Measurements from ENCODE around the gene MAP6D1.

Gene MAP6D1

DNA sequence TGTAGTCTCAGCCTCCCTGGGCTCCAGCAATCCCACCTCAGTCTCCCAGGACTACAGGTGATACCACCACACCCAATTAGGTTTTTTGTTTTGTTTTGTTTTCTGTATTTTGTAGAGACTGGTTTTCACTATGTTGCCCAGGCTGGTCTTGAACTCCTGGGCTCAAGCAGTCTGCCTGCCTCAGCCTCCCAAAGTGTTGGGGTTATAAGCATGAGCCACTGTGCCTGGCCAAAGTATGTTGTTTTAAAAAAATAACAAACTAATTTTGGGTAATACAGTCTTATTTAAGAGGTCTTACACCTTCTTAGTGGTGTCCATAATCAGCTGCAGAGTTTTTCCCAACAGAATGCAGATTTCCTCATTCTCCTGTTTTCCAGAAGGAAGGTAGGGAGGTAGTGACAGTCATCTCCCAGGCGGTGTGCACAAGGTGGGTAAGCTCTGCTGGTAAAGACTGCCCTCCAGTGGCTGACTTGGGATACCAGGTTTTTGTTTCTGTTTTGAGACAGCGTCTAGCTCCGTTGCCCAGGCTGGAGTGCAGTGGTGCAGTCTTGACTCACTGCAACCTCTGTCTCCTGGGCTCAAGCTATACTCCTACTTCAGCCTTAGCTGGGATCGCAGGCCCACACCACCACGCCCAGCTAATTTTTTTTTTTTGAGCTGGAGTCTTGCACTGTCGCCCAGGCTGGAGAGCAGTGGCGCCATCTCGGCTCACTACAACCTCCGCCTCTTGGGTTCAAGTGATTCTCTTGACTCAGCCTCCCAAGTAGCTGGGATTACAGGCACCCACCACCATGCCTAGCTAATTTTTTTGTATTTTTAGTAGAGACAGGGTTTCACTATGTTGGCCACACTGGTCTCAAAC, 58.4 kb downstream of the MAP6D1 start:
- DNase-seq (ENCODE audit: extremely low read depth, low read depth), result peak; percentile 49
- TF ChIP-seq CTCF (IDR thresholded peaks at IDR 0.05; ENCODE audit: low read depth, low read length, missing control alignments), result peak; percentile 75
- no peak overlapping the region for H3K4me3 ChIP-seq (replicated peaks; ENCODE audit: low read depth, low read length)

GRCh38 chr3:183766107-183766506, 59.3 kb downstream of the MAP6D1 start:
- TF ChIP-seq CTCF (IDR thresholded peaks at IDR 0.05; ENCODE audit: low read depth, low read length, missing control alignments), result no peak
- no peak for DNase-seq (ENCODE audit: extremely low read depth, low read depth)
- H3K4me3 ChIP-seq (replicated peaks; ENCODE audit: low read depth, low read length), result no peak overlapping the region

Data from HFF-Myc (cell line).